K562 (cell line): ENCODE results near the gene TMEM120B. TPM values are rescaled to one million over a fixed set of nuclear protein-coding genes. Genes with fewer than 3 reads are reported as not detected.
A peak's percentile ranks its signal among the peaks of the same experiment; 100 is the strongest.

Experiments used
- BRD9 ChIP-seq: fragments of 450-650 bp; IDR thresholded peaks from 2 replicates; pipeline ENCODE4 v1.6.1; 2018; ENCODE audit warnings: low read depth; ENCODE audit not compliant: partially characterized antibody
- DEAF1 ChIP-seq: fragments of 450-650 bp; formaldehyde crosslinking; IDR thresholded peaks from 2 replicates; pipeline ENCODE4 v1.4.0; 2020; ENCODE audit warnings: mild to moderate bottlenecking, moderate library complexity
- EHMT2 ChIP-seq: fragments of 450-650 bp; IDR thresholded peaks from 2 replicates; pipeline ENCODE4 v1.6.1; 2018; ENCODE audit warnings: antibody characterized with exemption
- PTRF ChIP-seq: fragments of 450-650 bp; IDR thresholded peaks from 2 replicates; pipeline ENCODE4 v1.6.1; 2016; ENCODE audit warnings: mild to moderate bottlenecking, missing genetic modification characterization, missing compliant biosample characterization
- SIN3B ChIP-seq: fragments of 450-650 bp; IDR thresholded peaks from 2 replicates; pipeline ENCODE4 v1.6.1; 2017; ENCODE audit warnings: low read depth, mild to moderate bottlenecking, moderate library complexity
- USF1 ChIP-seq: sonication (generic); formaldehyde crosslinking; IDR thresholded peaks from 2 replicates; pipeline ENCODE4 v1.9.0; 2022; ENCODE audit warnings: mild to moderate bottlenecking, missing genetic modification reagents
- ZBTB40 ChIP-seq, 2 experiments: fragments of 450-650 bp in 1 of 2; sonication (generic) in 1 of 2; formaldehyde crosslinking in 1 of 2; IDR thresholded peaks; 2 replicates each; pipeline versions ENCODE4 v1.7.1 to v1.9.0; 2016 to 2022; ENCODE audit warnings: inconsistent platforms in 1 of 2, mild to moderate bottlenecking in 1 of 2, missing genetic modification reagents in 1 of 2
- ZNF143 ChIP-seq: sonication (generic); formaldehyde crosslinking; IDR thresholded peaks from 2 replicates; pipeline ENCODE4 v1.9.0; 2022; ENCODE audit warnings: mild to moderate bottlenecking, missing genetic modification reagents
- ZNF507 ChIP-seq: conservative IDR thresholded peaks from 2 replicates; pipeline ENCODE4 v1.6.1; 2017; ENCODE audit warnings: missing genetic modification characterization, missing compliant biosample characterization
- polyA plus RNA-seq, 8 experiments: library from polyadenylated mRNA; depleted of rRNA in 4 of 8; stranded (reverse) in 5 of 8; unstranded in 3 of 8; fragments of >200 nt; fragmentation: Nextera tagmentation in 2 of 8; fragmentation: Illumina TruSeq in 1 of 8; extraction: Ambion mirVana in 2 of 8; extraction: Trizol in 1 of 8; gene quantifications; 2 replicates each; pipeline versions ENCODE4 v1.2.1 to v1.2.3, GENCODE V29; 2011 to 2014; ENCODE audit warnings: inconsistent platforms in 1 of 8, missing spikeins in 1 of 8
- total RNA-seq, 7 experiments: library from RNA; depleted of rRNA in 6 of 7; stranded (reverse); fragments of >200 nt in 6 of 7; fragmentation: Illumina TruSeq in 2 of 7; extraction: Trizol in 2 of 7; gene quantifications; 2 replicates each; pipeline versions ENCODE4 v1.2.1 to v1.2.3, GENCODE V29; 2011 to 2021; ENCODE audit warnings: low replicate concordance in 1 of 7
- TF ChIP-seq, protein P1 (sequence below), 2 experiments: IDR thresholded peaks in 1 of 2; conservative IDR thresholded peaks in 1 of 2; 2 replicates each; pipeline ENCODE4 v1.6.1; 2016; ENCODE audit warnings: low read depth in 2 of 2, mild to moderate bottlenecking in 1 of 2, missing compliant biosample characterization in 1 of 2, missing genetic modification characterization in 1 of 2, moderate library complexity in 1 of 2

The TMEM120B gene
- total and polyA plus RNA-seq, 9 of the 15 experiments (the other 6 are each of a cell fraction or from before 2014, with no cell fraction given): 1.7 to 18.6 (median 7.4) TPM

DNA sequence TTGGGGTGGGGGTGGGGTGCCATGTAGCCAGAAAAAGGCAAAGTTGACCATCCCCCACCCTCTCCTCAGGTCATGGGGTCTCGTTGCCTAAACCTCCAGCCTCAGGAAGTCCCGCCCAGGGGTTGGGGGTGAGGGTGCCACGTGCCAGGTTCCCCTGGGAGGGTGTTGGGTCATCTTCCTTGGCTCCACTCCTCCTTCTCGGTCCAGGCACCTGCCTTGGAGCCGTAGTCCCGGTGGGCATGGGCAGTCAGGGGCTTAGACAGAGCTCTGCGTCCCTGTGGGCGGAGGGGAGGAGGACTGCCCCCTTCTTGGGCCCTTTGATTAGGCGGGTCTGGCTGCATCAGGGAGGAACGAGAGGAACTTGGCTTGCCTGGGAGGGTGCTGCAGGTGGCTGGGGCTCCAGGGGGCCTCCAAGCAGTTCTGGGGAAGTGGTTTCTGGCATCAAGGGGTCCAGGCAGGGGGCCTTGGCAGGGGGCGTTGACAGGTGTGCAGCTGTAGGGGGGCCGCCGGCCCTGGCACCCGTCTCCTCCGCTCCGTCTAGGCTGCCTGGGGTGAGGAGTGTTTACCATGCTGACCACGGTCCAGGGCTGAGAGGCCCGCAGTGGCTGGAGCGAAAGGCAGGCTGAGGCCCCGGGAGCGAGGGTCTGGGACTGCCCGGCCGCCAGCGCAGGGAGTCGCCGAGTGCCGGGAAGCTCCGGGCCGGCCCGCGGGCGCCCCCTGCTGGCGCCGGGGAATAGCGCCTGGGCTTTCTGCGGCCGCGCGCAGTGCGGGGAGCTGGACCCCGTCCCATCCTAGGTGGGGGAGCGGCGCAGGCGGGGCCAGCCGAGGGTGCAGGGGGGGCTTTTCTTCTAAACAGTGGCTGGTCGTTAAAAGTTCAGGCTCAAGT is 99.1 kb downstream of the TMEM120B start (continued):
- TF ChIP-seq ZBTB40 (IDR thresholded peaks at IDR 0.05) (no peak), ZBTB40 (CRISPR knock-in tag; IDR thresholded peaks at IDR 0.05) (no peak), EHMT2 (no peak), BRD9 (no peak), SIN3B (0 out of 2 replicates have a peak, but pooled peaks have one; percentile 19), DEAF1 (CRISPR knock-in tag) (peak; percentile 88), PTRF (no peak), USF1 (CRISPR knock-in tag) (0 out of 2 replicates have a peak, but pooled peaks have one; percentile 35), ZNF143 (CRISPR knock-in tag) (no peak), ZNF507 (tag) (no peak)
- TF ChIP-seq, protein P1, sequence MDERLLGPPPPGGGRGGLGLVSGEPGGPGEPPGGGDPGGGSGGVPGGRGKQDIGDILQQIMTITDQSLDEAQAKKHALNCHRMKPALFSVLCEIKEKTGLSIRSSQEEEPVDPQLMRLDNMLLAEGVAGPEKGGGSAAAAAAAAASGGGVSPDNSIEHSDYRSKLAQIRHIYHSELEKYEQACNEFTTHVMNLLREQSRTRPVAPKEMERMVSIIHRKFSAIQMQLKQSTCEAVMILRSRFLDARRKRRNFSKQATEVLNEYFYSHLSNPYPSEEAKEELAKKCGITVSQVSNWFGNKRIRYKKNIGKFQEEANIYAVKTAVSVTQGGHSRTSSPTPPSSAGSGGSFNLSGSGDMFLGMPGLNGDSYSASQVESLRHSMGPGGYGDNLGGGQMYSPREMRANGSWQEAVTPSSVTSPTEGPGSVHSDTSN (CRISPR knock-in tag; IDR thresholded peaks at IDR 0.05; ENCODE audit: low read depth): no peak
- TF ChIP-seq, protein P1 (tag; conservative IDR thresholded peaks at IDR 0.05; ENCODE audit: low read depth): no peak
